Activated naive CD4-positive, alpha-beta T cell treated with anti-CD3 and anti-CD28 coated beads, Interleukin-2, amount 50 U/mL, for 16 hours (primary cell): ENCODE data around the gene ACY1.

ENCODE experiments used
- DNase-seq: peaks from one replicate; pipeline ENCODE4 v3.0.0-alpha.2; 2020

The ACY1 gene

DNA sequence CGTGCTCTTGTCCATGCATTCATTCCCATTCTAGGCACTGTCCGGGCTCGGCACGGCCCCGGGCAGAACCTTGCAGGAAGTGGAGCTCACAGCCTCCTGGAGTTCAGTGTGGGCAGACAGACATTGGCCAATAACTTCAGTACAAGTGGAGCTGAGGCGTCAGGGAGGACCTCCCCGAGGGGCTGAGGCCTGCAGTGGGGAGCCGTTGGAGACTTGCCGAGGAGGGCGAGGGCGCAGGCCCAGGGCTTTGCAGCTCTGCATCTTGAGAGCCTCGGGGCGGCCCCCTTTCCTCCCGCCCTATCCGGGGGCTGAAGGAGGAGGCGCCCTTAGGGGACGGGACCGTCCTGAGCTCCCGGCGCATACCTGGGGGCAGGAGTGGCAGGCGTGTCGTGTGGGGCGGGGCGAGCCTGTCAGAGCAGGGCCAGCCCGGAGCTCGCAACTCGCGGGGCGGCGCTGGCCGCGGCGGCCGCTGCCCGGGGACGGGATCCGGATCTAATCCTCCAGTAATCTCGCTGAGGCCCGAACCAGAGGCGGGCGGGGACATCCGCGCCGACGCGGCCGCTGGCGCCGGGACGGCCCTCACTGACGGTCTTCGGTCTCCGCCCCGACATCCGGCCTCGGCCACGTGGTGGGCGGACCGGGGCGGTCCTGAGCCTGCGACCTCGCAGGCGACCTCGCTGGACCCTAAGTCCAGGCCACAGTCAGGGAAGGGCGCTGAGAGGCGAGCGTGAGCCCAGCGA, at the start of gene ACY1:
ACY1 (plus strand) TSS at position 698 of the 740 bp plus-strand sequence. CDS start 530 bp downstream, outside the sequence.
- DNase-seq, result peak; percentile 80

- DNase-seq, result no peak
Observed at GRCh38 chr3:51934139-51934850, 49.0 kb upstream of the ACY1 start.

GRCh38 chr3:51934991-51935885, 48.1 kb upstream of the ACY1 start:
- no peak for DNase-seq

GRCh38 chr3:51935886-51936755, 47.2 kb upstream of the ACY1 start:
- no peak for DNase-seq

GRCh38 chr3:51937014-51937413, 46.3 kb upstream of the ACY1 start:
- DNase-seq, result no peak

- DNase-seq, result no peak
Observed at GRCh38 chr3:51937611-51938450, 45.5 kb upstream of the ACY1 start.

DNA sequence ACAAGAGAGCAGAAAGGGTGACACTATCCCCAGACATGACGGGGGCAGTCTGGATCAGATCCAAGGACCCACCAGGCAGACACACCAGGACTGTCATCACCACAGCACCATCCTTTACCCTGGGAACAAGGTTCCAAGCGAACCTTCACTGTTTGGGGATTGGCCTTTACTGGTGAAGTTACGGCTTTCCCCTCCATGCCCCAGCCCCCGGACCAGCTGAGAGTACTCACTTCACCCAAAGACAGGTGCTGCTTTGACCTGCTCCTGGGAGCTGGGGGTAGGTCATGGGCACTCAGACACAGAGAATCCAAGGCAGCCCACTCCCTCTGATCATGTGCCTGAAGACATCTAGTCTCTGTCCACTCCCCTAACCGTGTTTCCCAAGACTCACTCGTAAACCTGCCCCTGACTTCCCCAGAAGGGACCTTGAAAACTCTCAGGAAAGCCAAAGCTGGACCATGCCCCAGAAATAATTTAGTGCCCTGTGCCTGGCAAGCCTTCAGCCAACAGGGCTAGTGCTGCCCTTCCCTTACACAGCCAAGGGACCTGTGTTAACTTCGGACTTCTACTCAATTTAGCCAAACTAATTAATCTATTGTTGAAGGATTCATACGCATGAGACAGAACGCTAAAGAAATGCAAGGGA, 44.4 kb upstream of the ACY1 start:
- DNase-seq, result no peak

DNA sequence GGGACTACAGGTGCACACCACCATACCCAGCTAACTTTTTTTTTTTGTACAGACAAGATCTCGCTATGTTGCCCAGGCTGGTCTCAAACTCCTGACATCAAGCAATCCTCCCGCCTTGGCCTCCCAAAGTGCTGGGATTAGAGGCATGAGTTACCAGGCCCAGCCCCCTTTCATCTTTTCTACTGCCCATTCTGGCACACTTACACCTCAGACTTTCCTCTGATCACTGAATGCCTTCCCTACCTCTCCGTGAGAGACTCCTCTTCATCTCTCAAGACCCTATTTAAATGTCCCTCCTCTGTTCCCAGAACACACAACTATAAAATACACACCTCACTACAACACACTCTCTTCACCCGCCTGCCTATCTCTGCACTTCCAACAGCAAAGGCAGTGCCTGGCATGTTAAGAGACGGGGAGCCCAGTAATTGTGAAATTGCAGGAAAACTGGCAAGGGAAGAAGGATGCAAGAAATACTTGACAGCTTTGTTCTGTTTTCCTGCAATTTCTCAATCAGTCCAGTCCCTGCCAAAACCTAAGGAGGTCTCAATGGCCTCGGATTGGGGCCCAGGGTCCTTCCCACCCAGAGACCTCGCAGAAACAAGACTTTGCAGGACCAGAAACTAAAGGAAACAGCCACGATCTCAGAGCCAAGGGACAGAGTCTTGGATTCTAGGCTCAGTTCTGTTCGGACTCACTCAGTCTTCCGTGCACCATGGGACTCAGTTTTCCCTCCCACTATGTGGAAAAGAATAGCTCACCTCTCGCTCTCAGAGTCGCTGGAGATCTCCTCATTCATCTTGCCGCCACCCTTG, 42.5 kb upstream of the ACY1 start:
- DNase-seq, result no peak

GRCh38 chr3:51941463-51941797, 41.9 kb upstream of the ACY1 start:
- DNase-seq, result no peak

DNA sequence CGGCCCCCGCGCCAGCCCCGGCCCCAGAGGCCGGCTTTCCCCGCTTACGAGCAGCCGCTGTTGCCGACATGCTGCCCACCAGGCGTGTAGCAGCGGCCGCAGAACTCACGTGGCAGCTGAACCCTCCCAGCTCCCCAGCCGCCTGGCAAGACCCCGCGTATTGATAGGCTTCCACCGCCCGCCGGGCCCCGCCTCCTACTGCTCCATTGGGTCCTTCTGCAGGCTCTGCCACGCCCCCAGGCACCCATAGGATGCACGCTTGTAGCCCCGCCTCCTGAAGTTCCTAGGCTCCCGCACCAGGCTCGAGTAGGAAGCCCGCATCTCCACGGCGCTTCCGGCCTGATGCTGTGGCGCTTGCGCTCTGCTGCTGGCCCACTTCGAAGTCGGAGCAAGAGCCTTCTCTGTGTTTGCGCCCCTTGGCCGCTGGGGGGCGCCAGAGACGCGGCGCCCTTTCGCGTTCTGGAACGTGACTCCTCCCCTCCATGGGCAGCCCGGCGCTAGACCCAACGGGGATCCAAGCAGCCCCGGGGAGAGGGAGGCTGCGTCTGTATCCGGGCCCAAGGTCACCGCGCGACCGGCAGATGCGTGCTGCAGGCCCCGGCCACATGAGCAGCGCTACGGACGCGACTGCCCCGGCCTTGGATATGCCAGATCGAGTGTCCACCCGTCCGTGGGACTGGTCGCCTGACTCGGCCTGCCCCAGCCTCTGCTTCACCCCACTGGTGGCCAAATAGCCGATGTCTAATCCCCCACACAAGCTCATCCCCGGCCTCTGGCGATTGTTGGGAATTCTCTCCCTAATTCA, 41.3 kb upstream of the ACY1 start, which contains the start of the genes PARP3 and RRP9:
PARP3 (plus strand) TSS at position 566 of the 805 bp plus-strand sequence. CDS start 993 bp downstream, outside the sequence.
RRP9 (minus strand) TSS at position 107 of the 805 bp plus-strand sequence; CDS start at position 70, 37 bp downstream.
- DNase-seq, result peak; percentile 100

DNA sequence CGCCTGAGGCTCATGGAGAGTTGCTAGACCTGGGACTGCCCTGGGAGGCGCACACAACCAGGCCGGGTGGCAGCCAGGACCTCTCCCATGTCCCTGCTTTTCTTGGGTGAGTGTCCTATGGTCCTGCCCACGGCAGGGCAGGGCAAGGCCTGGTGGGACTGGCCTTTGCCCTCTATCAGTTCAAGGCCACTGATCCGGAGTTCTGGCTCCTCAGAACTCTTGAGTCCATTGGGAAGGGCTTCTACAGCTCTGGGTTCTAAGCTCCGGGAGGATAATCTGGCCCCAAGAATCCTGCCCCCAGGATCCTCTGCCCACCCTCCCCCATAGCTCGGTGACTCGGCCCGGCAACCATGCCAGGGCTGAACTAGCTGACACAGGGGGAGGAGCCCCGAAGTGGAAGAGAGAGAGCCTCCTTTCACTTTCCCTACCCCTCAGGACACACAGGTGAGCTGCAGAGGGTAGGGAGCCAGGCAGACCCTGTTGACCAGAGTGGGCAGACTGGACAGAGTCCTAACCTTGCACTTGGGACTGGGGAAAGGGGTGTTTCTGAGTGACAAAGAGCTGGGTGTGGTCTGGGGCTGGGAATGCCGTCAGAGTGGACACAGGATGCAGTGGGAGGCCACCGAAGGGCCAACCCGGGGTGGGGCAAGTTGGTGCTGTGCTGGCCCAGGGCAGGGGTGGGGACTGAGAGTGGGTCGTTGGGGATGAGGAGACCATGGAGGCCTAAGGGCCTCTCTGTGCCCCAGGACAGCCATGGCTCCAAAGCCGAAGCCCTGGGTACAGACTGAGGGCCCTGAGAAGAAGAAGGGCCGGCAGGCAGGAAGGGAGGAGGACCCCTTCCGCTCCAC, 40.5 kb upstream of the ACY1 start:
- DNase-seq, result peak; percentile 74

GRCh38 chr3:51943451-51944391, 39.6 kb upstream of the ACY1 start:
- DNase-seq, result no peak

GRCh38 chr3:51944451-51945021, 38.8 kb upstream of the ACY1 start:
- DNase-seq, result no peak

DNA sequence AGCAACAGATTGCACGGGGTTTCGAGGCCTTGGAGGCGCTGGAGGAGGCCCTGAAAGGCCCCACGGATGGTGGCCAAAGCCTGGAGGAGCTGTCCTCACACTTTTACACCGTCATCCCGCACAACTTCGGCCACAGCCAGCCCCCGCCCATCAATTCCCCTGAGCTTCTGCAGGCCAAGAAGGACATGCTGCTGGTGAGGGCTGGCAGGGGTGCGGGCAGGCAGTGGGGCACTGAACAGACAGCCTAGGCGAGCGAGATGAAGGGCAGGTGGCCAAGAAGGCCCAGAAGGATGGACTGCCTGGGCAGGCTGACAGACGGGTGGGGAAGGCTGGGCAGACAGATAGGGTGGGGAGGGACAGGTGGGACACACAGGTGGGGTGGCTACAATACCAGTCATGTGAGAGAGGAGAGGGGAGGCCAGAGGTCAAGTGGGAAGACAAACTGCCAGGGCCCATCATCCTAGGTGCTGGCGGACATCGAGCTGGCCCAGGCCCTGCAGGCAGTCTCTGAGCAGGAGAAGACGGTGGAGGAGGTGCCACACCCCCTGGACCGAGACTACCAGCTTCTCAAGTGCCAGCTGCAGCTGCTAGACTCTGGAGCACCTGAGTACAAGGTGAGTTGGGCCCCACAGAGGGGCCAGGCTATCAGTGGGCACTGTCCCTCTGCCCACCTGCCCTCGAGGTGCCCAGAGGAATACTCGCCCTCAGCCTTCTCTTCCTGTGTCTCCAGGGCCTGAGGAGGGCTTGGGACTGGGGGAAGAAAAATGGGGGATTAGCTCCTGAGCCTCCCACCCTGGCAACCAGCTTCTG, 38.1 kb upstream of the ACY1 start:
- no peak for DNase-seq

- DNase-seq, result no peak
Observed at GRCh38 chr3:51945926-51946705, 37.2 kb upstream of the ACY1 start.
